ENCODE data around the gene EPAS1. TPM values are rescaled to one million over a fixed set of nuclear protein-coding genes. Genes with fewer than 3 reads are reported as not detected.

Gene EPAS1
- polyA plus RNA-seq, 3 donors from 2014 or later = 0.05 to 0.69 (median 0.08) TPM

GRCh38 chr2:46326231-46326980, 29.2 kb downstream of the EPAS1 start:
- no peak for DNase-seq
- peaks cover 0 to 4% (median 0%) of the 10 kb centered on the region in 3 donors for H3K27me3 Mint-ChIP-seq (ENCODE audit: low read depth in 3 of 3)
- H3K9me3 Mint-ChIP-seq = no peaks in the 10 kb centered on the region
- H3K4me3 Mint-ChIP-seq = no peak overlapping the region
- peaks cover 3 to 8% of the 10 kb centered on the region in 2 donors for H3K4me1 Mint-ChIP-seq
- no peak overlapping the region for H3K27ac Mint-ChIP-seq
- H3K36me3 Mint-ChIP-seq = no peaks in the 10 kb centered on the region

DNA sequence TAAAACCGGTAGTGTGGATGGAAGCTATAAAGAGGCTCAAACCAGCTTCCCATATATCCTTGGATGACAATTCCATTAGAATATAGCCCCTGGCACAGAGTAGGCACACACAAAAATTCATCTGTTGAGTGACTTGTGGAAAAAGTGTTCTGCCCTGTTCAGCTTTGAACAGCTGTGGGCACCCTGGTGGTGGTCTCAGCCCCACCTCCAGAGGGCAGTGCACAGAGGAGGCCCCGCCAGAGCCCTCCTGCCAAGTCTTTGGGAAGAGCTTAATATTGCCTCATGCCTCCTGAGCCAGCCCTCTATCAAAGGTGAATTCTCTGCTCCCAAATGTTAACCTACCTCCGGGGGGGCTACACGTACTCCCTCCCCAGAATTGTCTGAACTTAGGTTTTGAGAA, 30.4 kb downstream of the EPAS1 start:
- Mint-ChIP-seq H3K27me3 (ENCODE audit: low read depth in 3 of 3) (peaks cover 0 to 6% (median 0%) of the 10 kb centered on the region in 3 donors), H3K4me1 (peaks cover 3 to 8% of the 10 kb centered on the region in 2 donors), H3K4me3 (no peak overlapping the region), H3K36me3 (no peaks in the 10 kb centered on the region), H3K9me3 (no peaks in the 10 kb centered on the region), H3K27ac (no peak overlapping the region)
- no peak for DNase-seq

GRCh38 chr2:46328291-46328690, 31.1 kb downstream of the EPAS1 start:
- no peak for DNase-seq
- Mint-ChIP-seq H3K9me3 (no peaks in the 10 kb centered on the region), H3K27ac (peak overlapping the region in 1 of 6 donors; percentile 44), H3K4me1 (peaks cover 3 to 8% of the 10 kb centered on the region in 2 donors), H3K4me3 (no peak overlapping the region), H3K27me3 (ENCODE audit: low read depth in 3 of 3) (peaks cover 0 to 8% (median 2%) of the 10 kb centered on the region in 3 donors), H3K36me3 (no peaks in the 10 kb centered on the region)

DNA sequence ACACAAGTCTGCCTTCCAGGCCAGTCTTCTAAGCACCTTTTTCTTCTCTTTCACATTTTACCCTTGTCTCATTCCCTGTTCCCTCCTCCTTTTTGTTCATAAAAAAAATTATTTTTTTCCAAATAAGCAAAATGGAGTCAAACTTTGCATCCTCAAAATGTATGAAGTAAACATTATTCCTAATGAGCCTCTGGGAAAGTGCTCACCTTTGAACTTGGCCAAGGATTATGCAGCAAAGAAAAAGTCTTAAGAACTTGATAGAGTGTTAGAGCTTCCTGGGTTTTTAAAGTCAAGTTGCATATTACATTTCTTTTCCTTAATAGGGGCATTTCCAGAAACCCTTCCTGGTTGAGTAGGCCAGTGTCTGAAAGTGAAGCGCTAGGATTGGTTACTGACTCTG, 31.6 kb downstream of the EPAS1 start:
- no peak for DNase-seq
- no peak overlapping the region for H3K4me3 Mint-ChIP-seq
- H3K36me3 Mint-ChIP-seq = no peaks in the 10 kb centered on the region
- H3K27me3 Mint-ChIP-seq (ENCODE audit: low read depth in 3 of 3) = peaks cover 0 to 11% (median 4%) of the 10 kb centered on the region in 3 donors
- H3K9me3 Mint-ChIP-seq = no peaks in the 10 kb centered on the region
- H3K27ac Mint-ChIP-seq = no peak overlapping the region
- H3K4me1 Mint-ChIP-seq = peaks cover 3 to 8% of the 10 kb centered on the region in 2 donors

GRCh38 chr2:46329340-46329739, 32.1 kb downstream of the EPAS1 start:
- Mint-ChIP-seq H3K4me3 (no peak overlapping the region), H3K9me3 (no peaks in the 10 kb centered on the region), H3K36me3 (no peaks in the 10 kb centered on the region), H3K27ac (no peak overlapping the region), H3K27me3 (ENCODE audit: low read depth in 3 of 3) (peaks cover 0 to 11% (median 7%) of the 10 kb centered on the region in 3 donors), H3K4me1 (peaks cover 3 to 8% of the 10 kb centered on the region in 2 donors)
- no peak for DNase-seq

GRCh38 chr2:46329803-46330775, 32.9 kb downstream of the EPAS1 start:
- Mint-ChIP-seq H3K36me3 (no peaks in the 10 kb centered on the region), H3K9me3 (no peaks in the 10 kb centered on the region), H3K4me3 (no peak overlapping the region), H3K27ac (peak overlapping the region in 1 of 6 donors; percentile 27), H3K4me1 (peaks cover 3 to 8% of the 10 kb centered on the region in 2 donors), H3K27me3 (ENCODE audit: low read depth in 3 of 3) (peaks cover 0 to 11% (median 8%) of the 10 kb centered on the region in 3 donors)
- DNase-seq = no peak

- Mint-ChIP-seq H3K4me1 (peaks cover 3 to 8% of the 10 kb centered on the region in 2 donors), H3K9me3 (no peaks in the 10 kb centered on the region), H3K4me3 (no peak overlapping the region), H3K27ac (no peak overlapping the region), H3K36me3 (no peaks in the 10 kb centered on the region), H3K27me3 (ENCODE audit: low read depth in 3 of 3) (peaks cover 0 to 11% (median 8%) of the 10 kb centered on the region in 3 donors)
- no peak for DNase-seq
Observed at GRCh38 chr2:46331109-46331766, 34.0 kb downstream of the EPAS1 start.

GRCh38 chr2:46332686-46333281, 35.6 kb downstream of the EPAS1 start:
- H3K27me3 Mint-ChIP-seq (ENCODE audit: low read depth in 3 of 3) = peaks cover 0 to 9% (median 8%) of the 10 kb centered on the region in 3 donors
- no peaks in the 10 kb centered on the region for H3K36me3 Mint-ChIP-seq
- H3K4me3 Mint-ChIP-seq = no peak overlapping the region
- H3K9me3 Mint-ChIP-seq = no peaks in the 10 kb centered on the region
- no peak for DNase-seq
- H3K27ac Mint-ChIP-seq = no peak overlapping the region
- peaks cover 3 to 8% of the 10 kb centered on the region in 2 donors for H3K4me1 Mint-ChIP-seq

GRCh38 chr2:46333912-46334311, 36.7 kb downstream of the EPAS1 start:
- H3K4me3 Mint-ChIP-seq = no peak overlapping the region
- H3K27ac Mint-ChIP-seq = no peak overlapping the region
- no peaks in the 10 kb centered on the region for H3K4me1 Mint-ChIP-seq
- peak in 1 of 3 donors; percentile 21 for DNase-seq
- no peaks in the 10 kb centered on the region for H3K36me3 Mint-ChIP-seq
- no peaks in the 10 kb centered on the region for H3K9me3 Mint-ChIP-seq
- peaks cover 0 to 8% (median 7%) of the 10 kb centered on the region in 3 donors for H3K27me3 Mint-ChIP-seq (ENCODE audit: low read depth in 3 of 3)

DNA sequence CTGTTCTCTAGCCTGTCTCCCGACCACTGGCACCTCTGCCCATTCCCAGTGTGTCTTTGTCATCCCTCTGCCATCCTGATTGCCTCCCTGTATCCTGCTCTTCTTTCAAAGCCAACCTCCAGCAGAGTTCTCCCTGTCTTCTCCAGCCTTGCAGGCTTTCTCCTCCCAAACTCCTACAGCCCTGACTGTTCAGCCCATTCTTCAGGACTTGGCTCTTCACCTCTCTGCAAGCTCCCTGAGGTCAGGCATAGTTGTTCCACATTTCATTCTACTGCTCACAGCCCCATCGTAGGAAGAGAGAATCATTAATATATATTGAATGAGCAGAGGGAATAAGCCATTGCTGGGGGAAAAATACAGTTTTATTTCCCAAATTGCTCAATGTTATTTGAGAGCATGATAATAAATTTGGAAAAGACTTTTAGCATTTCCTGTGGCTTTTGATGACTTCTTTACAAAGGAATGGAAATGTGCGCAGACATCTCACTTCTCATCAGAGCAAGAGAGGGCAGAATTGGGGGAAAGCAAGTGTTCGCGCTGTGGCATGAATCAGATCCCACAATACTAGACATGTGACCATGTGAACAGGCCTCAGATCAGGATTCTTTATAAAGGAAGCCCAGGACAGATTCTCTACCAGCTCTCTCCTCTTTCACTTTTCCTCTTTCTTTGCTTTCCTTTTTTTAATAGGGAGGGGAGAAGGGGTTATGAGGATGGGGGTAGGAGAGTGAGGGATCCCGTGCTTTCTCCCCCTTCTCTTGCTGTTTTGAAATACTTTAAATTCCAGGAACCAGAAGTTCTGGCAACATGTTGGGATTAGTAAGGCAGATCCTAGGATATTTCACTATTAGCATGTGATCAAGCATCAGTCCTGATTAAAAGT, 37.4 kb downstream of the EPAS1 start:
- Mint-ChIP-seq H3K9me3 (no peaks in the 10 kb centered on the region), H3K27ac (no peak overlapping the region), H3K4me3 (no peak overlapping the region), H3K4me1 (no peaks in the 10 kb centered on the region), H3K27me3 (ENCODE audit: low read depth in 3 of 3) (peaks cover 0 to 8% (median 7%) of the 10 kb centered on the region in 3 donors), H3K36me3 (no peaks in the 10 kb centered on the region)
- no peak for DNase-seq

DNA sequence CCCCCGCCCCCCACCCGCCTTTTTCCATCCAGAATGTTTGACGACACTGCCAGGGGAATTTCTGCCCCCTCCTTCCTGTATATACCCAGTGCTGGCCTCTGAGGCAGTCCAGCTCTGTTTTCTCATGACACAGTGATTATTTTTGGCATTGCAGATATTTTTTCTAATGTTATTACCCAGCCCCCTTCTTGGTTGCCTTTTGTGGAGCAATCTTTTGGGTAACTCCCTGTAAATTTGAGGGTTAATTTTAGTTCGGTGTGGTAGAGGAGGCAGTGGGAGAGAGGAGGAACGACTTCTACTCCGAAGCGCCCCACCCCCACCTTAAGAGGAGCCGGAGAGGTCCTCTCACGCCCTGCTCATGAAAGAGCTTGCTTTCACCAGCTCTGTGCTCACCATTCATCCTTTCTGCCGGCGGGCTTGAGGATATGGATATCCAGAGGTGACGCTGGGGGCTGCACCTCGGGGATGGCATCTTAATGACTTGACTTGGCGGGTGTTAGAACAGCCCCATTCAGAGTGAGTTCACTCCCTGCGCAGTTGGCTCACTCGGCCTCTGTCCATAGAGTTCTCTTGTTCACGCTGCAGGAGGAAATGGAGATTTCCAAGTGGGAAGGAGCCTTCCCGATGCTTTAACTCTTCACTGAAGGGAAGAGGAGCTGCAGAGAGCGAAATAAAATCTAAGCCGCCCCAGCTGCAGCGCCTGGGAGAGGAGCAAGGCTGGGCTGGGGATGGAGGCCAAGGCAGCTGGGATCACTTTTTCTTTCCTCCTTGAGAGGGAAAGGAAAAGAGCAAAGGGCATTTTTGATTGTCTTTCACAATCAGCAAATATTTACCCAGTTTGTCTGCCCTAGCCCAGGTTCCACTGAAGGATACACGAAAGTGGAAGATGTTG, 38.4 kb downstream of the EPAS1 start:
- Mint-ChIP-seq H3K4me1 (no peaks in the 10 kb centered on the region), H3K4me3 (no peak overlapping the region), H3K27me3 (ENCODE audit: low read depth in 3 of 3) (peaks cover 0 to 8% (median 7%) of the 10 kb centered on the region in 3 donors), H3K9me3 (no peaks in the 10 kb centered on the region), H3K27ac (no peak overlapping the region), H3K36me3 (no peaks in the 10 kb centered on the region)
- no peak for DNase-seq

Measured in immature natural killer cell (primary cell).